Loucy (cell line): ENCODE data around the gene SLC6A12.

Experiments
- H2AFZ ChIP-seq: fragments of 200-600 bp; sonication (generic); 2 replicates; pipeline ENCODE4 v1.6.0; 2016; ENCODE audit warnings: antibody characterized with exemption, mild to moderate bottlenecking, low read length, moderate library complexity
- H3F3A ChIP-seq: fragments of 200-600 bp; 2 replicates; pipeline ENCODE4 v1.6.0; 2016; ENCODE audit warnings: antibody characterized with exemption, low read depth, mild to moderate bottlenecking
- H3K27me3 ChIP-seq: fragments of 200-600 bp; sonication (generic); 2 replicates; pipeline ENCODE4 v1.6.1; 2014; ENCODE audit warnings: low read length, mild to moderate bottlenecking; ENCODE audit not compliant: insufficient read depth, poor library complexity, severe bottlenecking
- H3K36me3 ChIP-seq: fragments of 200-600 bp; sonication (generic); 2 replicates; pipeline ENCODE4 v1.6.1; 2016; ENCODE audit warnings: low read length; ENCODE audit not compliant: insufficient read depth
- H3K4me1 ChIP-seq: fragments of 200-600 bp; sonication (generic); 2 replicates; pipeline ENCODE4 v1.5.1; 2014; ENCODE audit warnings: low read length, mild to moderate bottlenecking; ENCODE audit not compliant: insufficient read depth, poor library complexity, severe bottlenecking
- H3K4me2 ChIP-seq: fragments of 200-600 bp; sonication (generic); 2 replicates; pipeline ENCODE4 v1.6.0; 2014; ENCODE audit warnings: antibody characterized with exemption, low read length, low read depth, mild to moderate bottlenecking; ENCODE audit not compliant: poor library complexity, severe bottlenecking
- H3K4me3 ChIP-seq: fragments of 200-600 bp; sonication (generic); 2 replicates; pipeline ENCODE4 v1.5.1; 2014; ENCODE audit warnings: low read length, mild to moderate bottlenecking, mixed read lengths; ENCODE audit not compliant: poor library complexity, severe bottlenecking
- H3K79me2 ChIP-seq: fragments of 200-600 bp; sonication (generic); 2 replicates; pipeline ENCODE4 v1.6.1; 2014; ENCODE audit warnings: low read length; ENCODE audit not compliant: insufficient read depth
- H3K9ac ChIP-seq: fragments of 200-600 bp; sonication (generic); 2 replicates; pipeline ENCODE4 v1.6.0; 2014; ENCODE audit warnings: mild to moderate bottlenecking, low read depth, low read length, moderate library complexity; ENCODE audit not compliant: poor library complexity, severe bottlenecking
- H3K9me2 ChIP-seq: fragments of 200-600 bp; sonication (generic); replicated peaks from 2 replicates; pipeline ENCODE4 v1.6.1; 2016; ENCODE audit warnings: low read depth, low read length, mixed read lengths
- H3K9me3 ChIP-seq: fragments of 200-600 bp; sonication (generic); 2 replicates; pipeline ENCODE4 v1.6.1; 2014; ENCODE audit warnings: mild to moderate bottlenecking, antibody characterized with exemption, low read length, low read depth; ENCODE audit not compliant: insufficient read depth
- H4K20me1 ChIP-seq: fragments of 200-600 bp; sonication (generic); 2 replicates; pipeline ENCODE4 v1.6.0; 2014; ENCODE audit warnings: antibody characterized with exemption, low read length, mild to moderate bottlenecking; ENCODE audit not compliant: insufficient read depth, poor library complexity, severe bottlenecking
- EZH2phosphoT487 ChIP-seq: fragments of 200-600 bp; IDR thresholded peaks from 2 replicates; pipeline ENCODE4 v1.6.1; 2018; ENCODE audit warnings: antibody characterized with exemption, mild to moderate bottlenecking, moderate library complexity, borderline replicate concordance
- TF ChIP-seq, protein P1 (sequence below): fragments of 200-600 bp; sonication (generic); conservative IDR thresholded peaks from 2 replicates; pipeline ENCODE4 v1.5.1; 2014; ENCODE audit warnings: mild to moderate bottlenecking, antibody characterized with exemption, low read length

SLC6A12 gene

DNA sequence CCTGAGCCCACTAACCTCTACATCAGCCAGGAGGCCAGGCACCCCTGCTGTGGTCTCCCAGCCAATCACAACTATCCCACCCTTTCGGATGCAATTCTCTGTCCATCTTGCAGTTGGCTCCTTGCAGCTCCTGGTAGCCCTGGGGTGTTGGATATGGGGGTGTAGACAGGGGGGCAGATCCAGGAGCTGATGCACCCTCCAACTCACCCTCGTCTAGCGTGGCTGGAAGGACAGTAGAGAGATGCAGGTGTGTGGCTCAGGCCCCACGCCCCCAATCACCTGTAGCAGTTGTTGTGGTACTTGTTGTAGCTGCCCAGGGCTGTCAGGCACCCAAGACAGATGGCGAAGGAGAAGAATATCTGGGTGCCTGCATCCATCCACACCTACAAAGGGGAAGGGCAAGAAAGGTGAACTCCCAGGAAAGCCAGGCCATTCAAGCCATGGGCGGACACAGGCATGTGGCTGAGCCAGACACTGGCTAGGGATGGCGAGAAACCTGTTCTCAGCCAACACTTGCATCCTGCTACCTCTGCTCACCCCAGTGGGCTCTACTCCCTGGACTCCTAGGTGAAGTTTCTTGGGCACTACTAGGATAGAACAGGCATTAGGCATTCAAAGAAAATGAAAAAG lies 13.4 kb upstream of the SLC6A12 start:
- Histone ChIP-seq H4K20me1 (no peaks in the 10 kb centered on the region), H3K4me3 (no peak overlapping the region), H3K9me2 (no peaks in the 10 kb centered on the region), H2AFZ (no peak overlapping the region), H3K4me2 (no peak overlapping the region), H3K9ac (no peak overlapping the region), H3F3A (no peaks in the 10 kb centered on the region), H3K79me2 (no peaks in the 10 kb centered on the region), H3K9me3 (no peaks in the 10 kb centered on the region), H3K4me1 (peaks cover 11% of the 10 kb centered on the region), H3K27me3 (no peaks in the 10 kb centered on the region), H3K36me3 (no peaks in the 10 kb centered on the region)
- no peak for TF ChIP-seq EZH2phosphoT487
- TF ChIP-seq, protein P1, sequence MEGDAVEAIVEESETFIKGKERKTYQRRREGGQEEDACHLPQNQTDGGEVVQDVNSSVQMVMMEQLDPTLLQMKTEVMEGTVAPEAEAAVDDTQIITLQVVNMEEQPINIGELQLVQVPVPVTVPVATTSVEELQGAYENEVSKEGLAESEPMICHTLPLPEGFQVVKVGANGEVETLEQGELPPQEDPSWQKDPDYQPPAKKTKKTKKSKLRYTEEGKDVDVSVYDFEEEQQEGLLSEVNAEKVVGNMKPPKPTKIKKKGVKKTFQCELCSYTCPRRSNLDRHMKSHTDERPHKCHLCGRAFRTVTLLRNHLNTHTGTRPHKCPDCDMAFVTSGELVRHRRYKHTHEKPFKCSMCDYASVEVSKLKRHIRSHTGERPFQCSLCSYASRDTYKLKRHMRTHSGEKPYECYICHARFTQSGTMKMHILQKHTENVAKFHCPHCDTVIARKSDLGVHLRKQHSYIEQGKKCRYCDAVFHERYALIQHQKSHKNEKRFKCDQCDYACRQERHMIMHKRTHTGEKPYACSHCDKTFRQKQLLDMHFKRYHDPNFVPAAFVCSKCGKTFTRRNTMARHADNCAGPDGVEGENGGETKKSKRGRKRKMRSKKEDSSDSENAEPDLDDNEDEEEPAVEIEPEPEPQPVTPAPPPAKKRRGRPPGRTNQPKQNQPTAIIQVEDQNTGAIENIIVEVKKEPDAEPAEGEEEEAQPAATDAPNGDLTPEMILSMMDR = no peak

- Histone ChIP-seq H3K4me1 (peaks cover 20% of the 10 kb centered on the region), H3K9me3 (no peaks in the 10 kb centered on the region), H3K9me2 (no peaks in the 10 kb centered on the region), H3K79me2 (no peaks in the 10 kb centered on the region), H3K36me3 (no peaks in the 10 kb centered on the region), H4K20me1 (no peaks in the 10 kb centered on the region), H3K4me2 (no peak overlapping the region), H3K9ac (no peak overlapping the region), H2AFZ (no peak overlapping the region), H3F3A (no peaks in the 10 kb centered on the region), H3K4me3 (no peak overlapping the region), H3K27me3 (no peaks in the 10 kb centered on the region)
- no peak for TF ChIP-seq EZH2phosphoT487
- TF ChIP-seq, protein P1 = no peak
These were observed 12.4 kb upstream of the SLC6A12 start for GRCh38 chr12:226401-226800.

DNA sequence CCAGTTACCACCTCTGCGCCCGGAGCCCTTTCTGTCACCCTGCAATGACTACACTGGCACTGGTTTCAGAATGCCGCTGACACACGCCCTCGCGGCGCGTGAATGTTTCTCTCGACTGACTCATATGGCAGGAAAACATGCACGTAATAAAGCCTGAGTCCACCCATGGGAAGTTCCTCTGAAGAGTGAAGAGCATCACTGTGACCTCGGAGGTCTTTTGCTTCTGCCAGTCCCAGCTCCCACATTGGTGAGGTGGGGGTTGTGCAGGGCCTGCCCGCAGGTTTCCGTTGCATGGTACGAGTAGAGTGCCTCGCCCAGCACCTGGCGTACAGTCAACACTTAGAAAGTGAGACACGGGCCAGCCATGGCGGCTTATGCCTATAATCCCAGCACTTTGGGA lies 11.1 kb upstream of the SLC6A12 start:
- TF ChIP-seq EZH2phosphoT487 = no peak
- TF ChIP-seq, protein P1 = no peak

More for the DNA sequence above, 11.1 kb upstream of the SLC6A12 start:
- no peaks in the 10 kb centered on the region for H3F3A ChIP-seq
- H3K4me1 ChIP-seq = peaks cover 34% of the 10 kb centered on the region
- no peaks in the 10 kb centered on the region for H3K27me3 ChIP-seq
- H4K20me1 ChIP-seq = no peaks in the 10 kb centered on the region
- no peak overlapping the region for H3K4me2 ChIP-seq
- H3K9me3 ChIP-seq = no peaks in the 10 kb centered on the region
- H2AFZ ChIP-seq = no peak overlapping the region
- H3K4me3 ChIP-seq = no peak overlapping the region
- H3K79me2 ChIP-seq = no peaks in the 10 kb centered on the region
- H3K36me3 ChIP-seq = no peaks in the 10 kb centered on the region
- no peaks in the 10 kb centered on the region for H3K9me2 ChIP-seq
- H3K9ac ChIP-seq = no peak overlapping the region
